Transverse colon (tissue), 4 donors: ENCODE measurements around the gene P2RX4.

Source experiments
- EP300 ChIP-seq: sonication (generic); formaldehyde crosslinking; IDR thresholded peaks from one replicate; pipeline ENCODE4 v1.6.1; 2017; ENCODE audit warnings: antibody characterized with exemption, low read depth
- POLR2A ChIP-seq: fragments of 450-650 bp; IDR thresholded peaks from one replicate; pipeline ENCODE4 v1.6.1; 2016; ENCODE audit warnings: antibody characterized with exemption, mild to moderate bottlenecking, moderate library complexity
- POLR2AphosphoS5 ChIP-seq, 3 donors: sonication (generic); formaldehyde crosslinking; IDR thresholded peaks; one replicate each; pipeline ENCODE4 v1.6.1; 2016; ENCODE audit warnings: antibody characterized with exemption in 3 of 3
- TF ChIP-seq, protein P1 (sequence below), 5 experiments: fragments of 200-600 bp in 3 of 5; fragments of 450-650 bp in 2 of 5; sonication (generic) in 3 of 5; IDR thresholded peaks; 1 replicate in 2 of 5; 2 replicates in 3 of 5; pipeline ENCODE4 v1.5.1; 2016 to 2017; ENCODE audit warnings: antibody characterized with exemption in 5 of 5, inconsistent platforms in 3 of 5, mild to moderate bottlenecking in 2 of 5, moderate library complexity in 1 of 5

GRCh38 chr12:121236776-121237175, 26.8 kb downstream of the P2RX4 start:
- TF ChIP-seq, protein P1, sequence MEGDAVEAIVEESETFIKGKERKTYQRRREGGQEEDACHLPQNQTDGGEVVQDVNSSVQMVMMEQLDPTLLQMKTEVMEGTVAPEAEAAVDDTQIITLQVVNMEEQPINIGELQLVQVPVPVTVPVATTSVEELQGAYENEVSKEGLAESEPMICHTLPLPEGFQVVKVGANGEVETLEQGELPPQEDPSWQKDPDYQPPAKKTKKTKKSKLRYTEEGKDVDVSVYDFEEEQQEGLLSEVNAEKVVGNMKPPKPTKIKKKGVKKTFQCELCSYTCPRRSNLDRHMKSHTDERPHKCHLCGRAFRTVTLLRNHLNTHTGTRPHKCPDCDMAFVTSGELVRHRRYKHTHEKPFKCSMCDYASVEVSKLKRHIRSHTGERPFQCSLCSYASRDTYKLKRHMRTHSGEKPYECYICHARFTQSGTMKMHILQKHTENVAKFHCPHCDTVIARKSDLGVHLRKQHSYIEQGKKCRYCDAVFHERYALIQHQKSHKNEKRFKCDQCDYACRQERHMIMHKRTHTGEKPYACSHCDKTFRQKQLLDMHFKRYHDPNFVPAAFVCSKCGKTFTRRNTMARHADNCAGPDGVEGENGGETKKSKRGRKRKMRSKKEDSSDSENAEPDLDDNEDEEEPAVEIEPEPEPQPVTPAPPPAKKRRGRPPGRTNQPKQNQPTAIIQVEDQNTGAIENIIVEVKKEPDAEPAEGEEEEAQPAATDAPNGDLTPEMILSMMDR (IDR thresholded peaks at IDR 0.05) = no peak
- no peak for TF ChIP-seq POLR2A
- no peak for TF ChIP-seq POLR2AphosphoS5 (IDR thresholded peaks at IDR 0.05)
- TF ChIP-seq EP300 = no peak
